A549 treated with AZD9567 at 1 μM for 4 hours (cell line): ENCODE results near the gene SLC6A4. TPM values are rescaled to one million over a fixed set of nuclear protein-coding genes. Genes with fewer than 3 reads are reported as not detected.

Experiments
- total RNA-seq: library from RNA; stranded (reverse); fragments of 200-300 nt; extraction: Qiagen RNA extraction; gene quantifications from 5 replicates; pipeline ENCODE4 v1.2.3, GENCODE V29; 2022; ENCODE audit not compliant: insufficient read depth

SLC6A4 gene
- total RNA-seq: 0.07 to 0.13 TPM (median 0.09 TPM) in 3 of 5 replicates, not detected in the others

DNA sequence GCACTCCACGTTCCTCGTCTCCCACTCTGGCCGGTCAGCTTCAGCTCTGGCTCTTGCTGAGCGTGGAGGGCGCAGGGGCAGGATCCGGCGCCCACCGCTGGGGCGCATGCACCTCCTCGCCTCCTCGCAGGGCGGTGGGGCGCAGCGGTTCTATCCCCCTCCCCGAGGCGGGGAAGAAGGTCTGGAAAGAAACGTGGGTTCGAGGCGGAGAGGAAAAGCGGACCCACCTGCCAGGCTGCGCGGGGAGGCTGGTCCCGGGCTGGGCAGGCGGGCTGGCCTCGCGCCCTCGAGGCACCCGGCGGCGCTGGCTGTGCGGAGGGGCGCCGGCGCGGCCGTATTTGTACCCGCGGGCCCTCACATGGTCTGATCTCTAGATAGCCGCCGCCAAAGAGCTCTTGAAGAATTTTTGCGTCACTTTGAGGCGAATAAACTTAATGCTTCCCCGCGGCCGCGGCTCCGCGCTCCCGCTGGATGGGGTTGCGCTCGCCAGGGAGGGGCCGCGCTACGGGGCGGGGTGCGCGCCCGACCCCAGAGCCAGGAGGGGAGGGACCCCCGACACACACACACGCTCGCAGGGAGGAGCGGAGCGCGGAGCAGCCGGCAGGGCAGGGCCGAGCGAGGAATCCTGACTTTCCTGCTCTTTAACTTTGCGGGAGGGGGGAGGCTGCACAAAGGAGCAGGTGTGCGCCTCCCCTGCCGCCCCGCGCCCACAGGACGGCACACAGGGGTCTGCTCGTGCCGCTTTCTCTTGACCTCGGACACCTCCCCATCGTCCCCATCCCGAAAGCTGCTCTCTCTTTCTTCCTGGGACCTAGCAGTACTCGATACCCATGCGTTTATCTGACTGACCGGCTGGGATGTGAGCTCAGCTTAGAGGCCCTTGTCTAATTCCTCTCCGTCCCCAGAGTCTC lies at the start of gene SLC6A4:
Gene SLC6A4, minus strand, starts transcription at position 312 of the 911 bp plus-strand sequence. CDS start 13,739 bp downstream, outside the sequence.

Other genes with a start within 250 kb of the SLC6A4 start
- gene NSRP1, start 118.9 kb downstream of the SLC6A4 start, total RNA-seq: 26.4 to 37.1 TPM (median 27.8 TPM) in 5 replicates
- gene BLMH, start 56.2 kb upstream of the SLC6A4 start, total RNA-seq: 39.2 to 43.4 TPM (median 42.5 TPM) in 5 replicates
- gene TMIGD1, start 98.4 kb upstream of the SLC6A4 start, total RNA-seq: not detected in 5 replicates
- gene CPD, start 143.2 kb upstream of the SLC6A4 start, total RNA-seq: 22.6 to 45.3 TPM (median 29.3 TPM) in 5 replicates
- gene GOSR1, start 241.7 kb upstream of the SLC6A4 start, total RNA-seq: 34.1 to 45.3 TPM (median 37.2 TPM) in 5 replicates